GM23338 (cell line): Measurements from ENCODE around the gene CSTF2. TPM values are rescaled to one million over a fixed set of nuclear protein-coding genes. Genes with fewer than 3 reads are reported as not detected.
"Not testable (repeated sequence)": the region's sequence is repeated elsewhere in the genome, so short reads cannot be mapped to it uniquely, and the experiment has no call there.

ENCODE experiments used
- ATAC-seq: fragments of 200-7000 bp; cut with Tn5 transposase; 3 replicates; pipeline ENCODE4 v1.9.1; 2020
- DNase-seq: peaks from one replicate; pipeline ENCODE4 v3.0.0-alpha.2; 2015; ENCODE audit warnings: low spot score
- H2AFZ ChIP-seq: fragments of 200-600 bp; sonication (generic); 2 replicates; pipeline ENCODE4 v1.8.0; 2016; ENCODE audit warnings: antibody characterized with exemption, mild to moderate bottlenecking, moderate library complexity
- H3F3A ChIP-seq: fragments of 200-600 bp; sonication (generic); replicated peaks from 2 replicates; pipeline ENCODE4 v1.8.0; 2017; ENCODE audit warnings: antibody characterized with exemption, mixed run types, low read depth
- H3K27ac ChIP-seq: fragments of 200-600 bp; sonication (generic); 2 replicates; pipeline ENCODE4 v1.6.1; 2016; ENCODE audit warnings: low read depth
- H3K27me3 ChIP-seq: fragments of 200-600 bp; sonication (generic); 2 replicates; pipeline ENCODE4 v1.8.0; 2016; ENCODE audit warnings: mild to moderate bottlenecking, mixed run types, moderate library complexity; ENCODE audit not compliant: insufficient read depth
- H3K36me3 ChIP-seq: fragments of 200-600 bp; sonication (generic); 2 replicates; pipeline ENCODE4 v1.8.0; 2016; ENCODE audit warnings: mild to moderate bottlenecking; ENCODE audit not compliant: insufficient read depth
- H3K4me1 ChIP-seq: fragments of 200-600 bp; sonication (generic); 2 replicates; pipeline ENCODE4 v1.8.0; 2016; ENCODE audit warnings: mild to moderate bottlenecking, moderate library complexity; ENCODE audit not compliant: insufficient read depth
- H3K4me2 ChIP-seq: fragments of 200-600 bp; sonication (generic); 2 replicates; pipeline ENCODE4 v1.7.1; 2017; ENCODE audit warnings: mixed run types
- H3K4me3 ChIP-seq: fragments of 200-600 bp; sonication (generic); 2 replicates; pipeline ENCODE4 v1.6.1; 2016; ENCODE audit warnings: mixed run types
- H3K79me2 ChIP-seq: fragments of 200-600 bp; sonication (generic); replicated peaks from 2 replicates; pipeline ENCODE4 v1.8.0; 2017; ENCODE audit warnings: mild to moderate bottlenecking; ENCODE audit not compliant: insufficient read depth
- H3K9me2 ChIP-seq: fragments of 200-600 bp; sonication (generic); 2 replicates; pipeline ENCODE4 v1.8.0; 2017; ENCODE audit not compliant: insufficient read depth
- H4K20me1 ChIP-seq: fragments of 200-600 bp; sonication (generic); replicated peaks from 2 replicates; pipeline ENCODE4 v1.8.0; 2017; ENCODE audit warnings: mild to moderate bottlenecking; ENCODE audit not compliant: insufficient read depth
- H3K27ac Mint-ChIP-seq: 2 replicates; pipeline ENCODE4 v1.8.0; 2020; ENCODE audit warnings: inconsistent platforms, mild to moderate bottlenecking, moderate library complexity, mixed read lengths
- H3K27me3 Mint-ChIP-seq: 3 replicates; pipeline ENCODE4 v1.8.0; 2022; ENCODE audit warnings: low read depth, mild to moderate bottlenecking, moderate library complexity, mixed read lengths, inconsistent platforms; ENCODE audit not compliant: insufficient read depth, poor library complexity
- H3K36me3 Mint-ChIP-seq: 3 replicates; pipeline ENCODE4 v1.8.0; 2021; ENCODE audit warnings: low read depth, mild to moderate bottlenecking, inconsistent platforms, moderate library complexity, mixed read lengths
- H3K4me1 Mint-ChIP-seq: 3 replicates; pipeline ENCODE4 v1.8.0; 2020; ENCODE audit warnings: mild to moderate bottlenecking, inconsistent platforms, mixed read lengths
- H3K4me3 Mint-ChIP-seq: 3 replicates; pipeline ENCODE4 v1.8.0; 2021; ENCODE audit warnings: moderate library complexity, mild to moderate bottlenecking, inconsistent platforms, mixed read lengths
- H3K9me3 Mint-ChIP-seq: 3 replicates; pipeline ENCODE4 v1.8.0; 2020; ENCODE audit warnings: moderate library complexity, mild to moderate bottlenecking, inconsistent platforms, mixed read lengths
- CREB1 ChIP-seq: fragments of 250-450 bp; sonication (Bioruptor Pico); IDR thresholded peaks from 2 replicates; pipeline ENCODE4 v1.5.0; 2020; ENCODE audit warnings: low read depth, mild to moderate bottlenecking, moderate library complexity
- ETS1 ChIP-seq: IDR thresholded peaks from 2 replicates; pipeline ENCODE4 v1.6.1; 2016; ENCODE audit warnings: antibody characterized with exemption
- EZH2 ChIP-seq: fragments of 200-600 bp; sonication (generic); IDR thresholded peaks from one replicate; pipeline ENCODE4 v1.8.0; 2017; ENCODE audit warnings: antibody characterized with exemption, mild to moderate bottlenecking, low read depth; ENCODE audit not compliant: unreplicated experiment
- NANOG ChIP-seq: IDR thresholded peaks from 2 replicates; pipeline ENCODE4 v1.6.1; 2016; ENCODE audit warnings: antibody characterized with exemption, borderline replicate concordance
- POLR2AphosphoS5 ChIP-seq: IDR thresholded peaks from 2 replicates; pipeline ENCODE4 v1.6.1; 2016; ENCODE audit warnings: antibody characterized with exemption, low read depth
- REST ChIP-seq: IDR thresholded peaks from one replicate; pipeline ENCODE4 v1.6.1; 2018; ENCODE audit warnings: antibody characterized with exemption; ENCODE audit not compliant: unreplicated experiment
- ZNF114 ChIP-seq: fragments of 250-450 bp; sonication (Bioruptor Pico); IDR thresholded peaks from 2 replicates; pipeline ENCODE4 v1.5.0; 2020; ENCODE audit warnings: mild to moderate bottlenecking, moderate library complexity
- ZNF331 ChIP-seq: fragments of 250-450 bp; sonication (Bioruptor Pico); IDR thresholded peaks from 2 replicates; pipeline ENCODE4 v1.5.0; 2020; ENCODE audit warnings: low read depth, mild to moderate bottlenecking, moderate library complexity
- ZNF462 ChIP-seq: fragments of 250-450 bp; sonication (Bioruptor Pico); IDR thresholded peaks from 2 replicates; pipeline ENCODE4 v1.5.0; 2020; ENCODE audit warnings: mild to moderate bottlenecking, moderate library complexity
- polyA plus RNA-seq: library from polyadenylated mRNA; unstranded; fragments of >200 nt; fragmentation: Nextera tagmentation; extraction: Ambion mirVana; gene quantifications from 2 replicates; pipeline ENCODE4 v1.2.1, GENCODE V29; 2016
- total RNA-seq: library from RNA; depleted of rRNA; stranded (reverse); fragments of >200 nt; shearing (Covaris generic); gene quantifications from 2 replicates; pipeline ENCODE4 v1.2.3, GENCODE V29; 2014
- TF ChIP-seq, protein P1 (sequence below), 2 experiments: fragments of 200-600 bp in 1 of 2; sonication (generic) in 1 of 2; conservative IDR thresholded peaks; 2 replicates each; pipeline versions ENCODE4 v1.5.1 to v1.6.1; 2016 to 2017; ENCODE audit warnings: antibody characterized with exemption in 2 of 2, low read depth in 2 of 2, mild to moderate bottlenecking in 2 of 2, moderate library complexity in 1 of 2

Gene CSTF2
- total and polyA plus RNA-seq, 2 experiments from 2014 or later: 24.4 to 30.1 TPM

DNA sequence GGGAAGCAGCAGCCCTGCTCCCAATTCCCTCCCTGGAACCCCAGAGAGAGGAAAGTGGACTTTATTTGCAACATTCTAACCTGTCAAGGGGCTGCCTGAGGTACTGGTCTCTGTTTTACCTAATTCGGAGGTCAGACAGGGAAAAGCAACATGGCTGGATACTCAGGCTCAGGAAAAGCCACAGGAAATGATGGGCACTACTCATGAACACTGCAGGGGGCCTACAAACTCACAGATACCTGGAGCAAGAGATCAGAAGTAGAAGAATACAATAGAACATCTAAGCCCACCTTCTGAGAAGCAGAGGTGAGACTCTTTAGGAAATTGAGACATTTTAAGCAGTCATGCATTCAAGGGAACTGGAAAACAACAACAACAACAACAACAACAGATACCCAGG, 15.4 kb upstream of the CSTF2 start:
- no peak overlapping the region for H3K27ac Mint-ChIP-seq
- Histone ChIP-seq H3K4me2 (no peak overlapping the region), H3K4me3 (no peak overlapping the region), H3K4me1 (no peaks in the 10 kb centered on the region), H3K27me3 (no peaks in the 10 kb centered on the region), H2AFZ (no peak overlapping the region), H3K27ac (no peak overlapping the region), H3K36me3 (no peaks in the 10 kb centered on the region), H3K9me2 (no peaks in the 10 kb centered on the region), H3K79me2 (no peaks in the 10 kb centered on the region), H4K20me1 (no peaks in the 10 kb centered on the region), H3F3A (no peaks in the 10 kb centered on the region)
- peak; percentile 9 for DNase-seq
- H3K27me3 Mint-ChIP-seq: no peaks in the 10 kb centered on the region
- no peak for TF ChIP-seq CREB1
- TF ChIP-seq ZNF114 (CRISPR knock-in tag): no peak
- TF ChIP-seq, protein P1, sequence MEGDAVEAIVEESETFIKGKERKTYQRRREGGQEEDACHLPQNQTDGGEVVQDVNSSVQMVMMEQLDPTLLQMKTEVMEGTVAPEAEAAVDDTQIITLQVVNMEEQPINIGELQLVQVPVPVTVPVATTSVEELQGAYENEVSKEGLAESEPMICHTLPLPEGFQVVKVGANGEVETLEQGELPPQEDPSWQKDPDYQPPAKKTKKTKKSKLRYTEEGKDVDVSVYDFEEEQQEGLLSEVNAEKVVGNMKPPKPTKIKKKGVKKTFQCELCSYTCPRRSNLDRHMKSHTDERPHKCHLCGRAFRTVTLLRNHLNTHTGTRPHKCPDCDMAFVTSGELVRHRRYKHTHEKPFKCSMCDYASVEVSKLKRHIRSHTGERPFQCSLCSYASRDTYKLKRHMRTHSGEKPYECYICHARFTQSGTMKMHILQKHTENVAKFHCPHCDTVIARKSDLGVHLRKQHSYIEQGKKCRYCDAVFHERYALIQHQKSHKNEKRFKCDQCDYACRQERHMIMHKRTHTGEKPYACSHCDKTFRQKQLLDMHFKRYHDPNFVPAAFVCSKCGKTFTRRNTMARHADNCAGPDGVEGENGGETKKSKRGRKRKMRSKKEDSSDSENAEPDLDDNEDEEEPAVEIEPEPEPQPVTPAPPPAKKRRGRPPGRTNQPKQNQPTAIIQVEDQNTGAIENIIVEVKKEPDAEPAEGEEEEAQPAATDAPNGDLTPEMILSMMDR (conservative IDR thresholded peaks at IDR 0.05; ENCODE audit: low read depth in 2 of 2): no peak
- TF ChIP-seq EZH2: no peak
- no peak for TF ChIP-seq ZNF462 (CRISPR knock-in tag)
- no peak for TF ChIP-seq POLR2AphosphoS5
- no peak for TF ChIP-seq ETS1
- TF ChIP-seq REST: no peak
- TF ChIP-seq NANOG: no peak
- no peak for TF ChIP-seq ZNF331
- H3K4me1 Mint-ChIP-seq: peaks cover 8% of the 10 kb centered on the region; the same call in 2 of the 3 replicates
- no peak for ATAC-seq
- H3K4me3 Mint-ChIP-seq: no peak overlapping the region
- no peaks in the 10 kb centered on the region for H3K9me3 Mint-ChIP-seq
- no peaks in the 10 kb centered on the region for H3K36me3 Mint-ChIP-seq

DNA sequence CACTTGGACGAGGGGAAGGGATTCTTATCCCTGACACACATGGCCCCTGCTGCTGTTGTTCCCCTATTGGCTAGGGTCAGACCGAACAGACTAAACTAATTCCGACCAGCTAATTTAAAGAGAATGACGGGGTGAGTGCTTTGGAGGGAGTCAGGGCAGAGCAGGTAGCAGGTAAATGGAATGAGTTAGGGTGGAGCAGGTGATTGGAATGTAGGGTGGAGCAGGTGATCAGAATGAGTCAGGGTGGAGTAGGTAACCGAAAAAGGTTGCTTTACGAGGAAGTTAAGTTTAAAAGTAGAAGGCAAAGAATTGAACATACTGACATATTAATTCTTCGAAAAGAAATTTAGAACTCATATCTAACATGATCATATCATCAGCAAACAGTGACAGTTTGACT, 11.9 kb upstream of the CSTF2 start:
- not testable (repeated sequence) for H3K36me3 Mint-ChIP-seq, H2AFZ ChIP-seq, H3K27me3 ChIP-seq, H3K27me3 Mint-ChIP-seq, H3K36me3 ChIP-seq, H3K27ac Mint-ChIP-seq, H3K9me2 ChIP-seq, H3K4me3 ChIP-seq, H3K4me1 ChIP-seq, H3K4me3 Mint-ChIP-seq, H3K27ac ChIP-seq, H3K4me2 ChIP-seq, ATAC-seq, H4K20me1 ChIP-seq, H3K9me3 Mint-ChIP-seq, H3K79me2 ChIP-seq, DNase-seq, H3F3A ChIP-seq
- peaks cover 20% of the 10 kb centered on the region for H3K4me1 Mint-ChIP-seq
